Measurements from ENCODE around the gene MRGPRD. TPM values are rescaled to one million over a fixed set of nuclear protein-coding genes. Genes with fewer than 3 reads are reported as not detected.
"Not testable (repeated sequence)": the region's sequence is repeated elsewhere in the genome, so short reads cannot be mapped to it uniquely, and the experiment has no call there.

Gene MRGPRD
- total RNA-seq, 4 donors from 2014 or later, result not detected

DNA sequence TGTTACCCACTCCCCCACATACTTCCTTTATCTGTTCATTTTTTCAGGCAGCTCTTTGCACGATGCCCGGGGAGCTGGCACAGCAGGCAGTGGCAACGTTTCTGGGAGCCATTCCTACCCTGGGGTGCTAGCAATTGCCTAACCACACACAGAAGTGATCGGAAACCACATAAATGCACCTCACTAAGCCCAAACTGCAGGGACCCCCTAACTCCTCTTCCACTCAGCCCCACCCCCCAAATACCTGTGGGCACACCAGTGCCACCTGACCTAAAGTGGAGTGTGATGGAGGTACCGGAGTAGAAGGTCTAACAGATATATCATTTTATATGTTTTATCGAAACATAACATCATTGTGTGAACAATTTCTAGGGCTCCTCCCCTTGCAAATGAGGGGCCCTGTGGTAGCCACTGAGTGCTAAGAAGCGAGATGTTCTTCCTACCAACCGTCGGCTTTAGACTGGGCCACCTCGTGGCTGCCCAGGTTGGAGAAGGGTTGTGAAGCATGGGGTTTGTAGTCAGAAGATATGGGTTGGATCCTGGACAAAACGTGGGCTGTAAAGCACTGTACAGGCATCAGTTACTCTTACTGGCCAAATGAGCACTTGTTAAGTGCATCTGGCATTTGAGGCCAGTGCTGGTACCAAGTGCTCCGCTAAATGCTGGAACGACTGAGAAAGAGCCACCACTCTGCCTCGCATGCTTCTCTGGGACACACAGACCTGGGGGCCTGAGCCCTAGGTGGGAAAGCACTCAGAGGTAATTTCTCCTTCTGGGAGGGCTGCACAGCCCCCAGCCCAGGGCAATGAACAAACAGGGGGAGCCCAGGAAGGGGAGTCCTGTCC, 2.8 kb downstream of the MRGPRD start:
- intact Hi-C loops (cut with DNase I; ENCODE audit: low total_unique reads), result no loop called here
- WGBS, 2 donors, result 62 to 68% methylated on average over 14 of the region's 14 CpGs
- no peak overlapping the region for H3K4me3 ChIP-seq (ENCODE audit: low read depth, poor library complexity, severe bottlenecking)
- DNase-seq (ENCODE audit: low spot score in 2 of 2), result peak in 1 of 2 donors; percentile 76
- TF ChIP-seq, protein P1, sequence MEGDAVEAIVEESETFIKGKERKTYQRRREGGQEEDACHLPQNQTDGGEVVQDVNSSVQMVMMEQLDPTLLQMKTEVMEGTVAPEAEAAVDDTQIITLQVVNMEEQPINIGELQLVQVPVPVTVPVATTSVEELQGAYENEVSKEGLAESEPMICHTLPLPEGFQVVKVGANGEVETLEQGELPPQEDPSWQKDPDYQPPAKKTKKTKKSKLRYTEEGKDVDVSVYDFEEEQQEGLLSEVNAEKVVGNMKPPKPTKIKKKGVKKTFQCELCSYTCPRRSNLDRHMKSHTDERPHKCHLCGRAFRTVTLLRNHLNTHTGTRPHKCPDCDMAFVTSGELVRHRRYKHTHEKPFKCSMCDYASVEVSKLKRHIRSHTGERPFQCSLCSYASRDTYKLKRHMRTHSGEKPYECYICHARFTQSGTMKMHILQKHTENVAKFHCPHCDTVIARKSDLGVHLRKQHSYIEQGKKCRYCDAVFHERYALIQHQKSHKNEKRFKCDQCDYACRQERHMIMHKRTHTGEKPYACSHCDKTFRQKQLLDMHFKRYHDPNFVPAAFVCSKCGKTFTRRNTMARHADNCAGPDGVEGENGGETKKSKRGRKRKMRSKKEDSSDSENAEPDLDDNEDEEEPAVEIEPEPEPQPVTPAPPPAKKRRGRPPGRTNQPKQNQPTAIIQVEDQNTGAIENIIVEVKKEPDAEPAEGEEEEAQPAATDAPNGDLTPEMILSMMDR (IDR thresholded peaks at IDR 0.05), result no peak
- no peak for TF ChIP-seq POLR2A (IDR thresholded peaks at IDR 0.05)

DNA sequence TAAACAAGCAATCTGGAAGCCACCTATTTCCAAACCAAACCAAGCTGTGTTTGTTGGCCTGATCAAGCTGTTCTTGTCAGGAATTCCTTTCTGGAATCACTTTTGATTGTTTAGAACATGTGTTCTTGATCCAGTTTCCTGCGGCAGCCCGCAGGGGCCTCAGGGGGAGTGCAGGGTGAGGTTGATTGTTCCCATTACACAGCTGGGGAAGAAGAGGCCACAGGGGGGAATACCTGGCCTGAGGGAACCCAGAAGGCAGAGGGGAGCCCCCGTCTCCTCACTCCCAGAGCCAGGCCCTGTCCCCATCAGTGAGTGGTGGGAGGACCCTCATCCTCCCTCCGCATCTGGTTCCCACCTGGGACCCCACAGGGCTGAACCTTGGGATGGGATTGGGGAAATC, 4.2 kb downstream of the MRGPRD start:
- H3K4me3 ChIP-seq (ENCODE audit: low read depth, poor library complexity, severe bottlenecking), result no peak overlapping the region
- DNase-seq (ENCODE audit: low spot score in 2 of 2), result peak in 1 of 2 donors; percentile 79
- TF ChIP-seq POLR2A (IDR thresholded peaks at IDR 0.05), result no peak
- TF ChIP-seq, protein P1 (IDR thresholded peaks at IDR 0.05), result no peak
- intact Hi-C loops (cut with DNase I; ENCODE audit: low total_unique reads), result no loop called here
- 44 to 54% methylated on average over 4 of the region's 4 CpGs for WGBS, 2 donors

DNA sequence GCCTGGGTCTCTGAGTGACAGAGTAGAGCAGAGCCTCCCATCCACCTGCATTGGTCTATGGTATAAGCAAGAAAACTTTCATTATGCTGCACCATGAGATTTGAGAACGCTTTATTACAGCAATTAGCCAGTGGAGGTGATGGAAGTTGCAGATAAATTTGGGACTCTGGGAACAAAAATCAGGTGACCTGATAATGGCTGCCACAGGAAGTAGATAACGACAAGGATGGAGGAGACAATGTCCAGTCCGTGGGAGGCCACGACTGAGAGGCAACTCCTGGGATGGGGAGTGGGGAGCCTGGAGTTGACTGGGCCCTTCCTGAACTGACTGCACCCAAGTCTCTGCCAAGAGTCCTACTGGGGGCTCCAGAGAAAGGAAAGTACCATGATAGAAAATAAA, 4.7 kb downstream of the MRGPRD start:
- H3K4me3 ChIP-seq (ENCODE audit: low read depth, poor library complexity, severe bottlenecking), result no peak overlapping the region
- 63 to 71% methylated on average over 4 of the region's 4 CpGs for WGBS, 2 donors
- intact Hi-C loops (cut with DNase I; ENCODE audit: low total_unique reads), result no loop called here
- no peak for TF ChIP-seq POLR2A (IDR thresholded peaks at IDR 0.05)
- TF ChIP-seq, protein P1 (IDR thresholded peaks at IDR 0.05), result no peak
- no peak for DNase-seq (ENCODE audit: low spot score in 2 of 2)

DNA sequence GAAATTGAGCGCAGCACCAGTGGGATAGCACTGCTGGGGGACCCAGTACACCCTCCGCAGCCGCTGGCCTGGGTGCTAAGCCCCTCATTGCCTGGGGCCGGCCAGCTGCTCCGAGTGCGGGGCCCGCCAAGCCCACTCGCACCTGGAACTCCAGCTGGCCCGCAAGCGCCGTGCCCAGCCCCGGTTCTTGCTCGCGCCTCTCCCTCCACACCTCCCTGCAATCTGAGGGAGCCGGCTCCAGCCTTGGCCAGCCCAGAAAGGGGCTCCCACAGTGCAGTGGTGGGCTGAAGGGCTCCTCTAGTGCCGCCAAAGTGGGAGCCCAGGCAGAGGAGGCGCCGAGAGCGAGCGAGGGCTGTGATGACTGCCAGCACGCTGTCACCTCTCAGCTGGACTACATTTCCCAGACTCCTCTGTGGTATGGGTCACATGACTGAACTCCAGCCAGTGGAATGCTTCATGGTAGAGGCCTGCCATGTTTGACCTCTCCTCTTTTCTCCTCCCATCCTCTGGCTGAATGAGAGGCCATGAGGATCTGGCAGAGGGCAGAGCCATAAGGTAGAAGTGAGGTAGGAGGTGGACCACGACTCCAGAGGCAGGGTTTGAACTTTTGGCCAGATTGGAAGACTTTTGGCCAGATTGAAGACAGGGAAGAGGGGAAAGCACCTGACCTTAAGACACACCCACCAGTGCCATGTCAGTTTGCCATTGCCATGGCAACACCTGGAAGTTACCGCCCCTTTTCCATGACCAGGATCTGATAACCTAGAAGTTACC, 6.2 kb downstream of the MRGPRD start:
- TF ChIP-seq, protein P1 (IDR thresholded peaks at IDR 0.05), result no peak
- TF ChIP-seq POLR2A (IDR thresholded peaks at IDR 0.05), result no peak
- no peak overlapping the region for H3K4me3 ChIP-seq (ENCODE audit: low read depth, poor library complexity, severe bottlenecking)
- peak in 1 of 2 donors; percentile 50 for DNase-seq (ENCODE audit: low spot score in 2 of 2)
- intact Hi-C loops (cut with DNase I; ENCODE audit: low total_unique reads), result no loop called here
- 92 to 96% methylated on average over 12 to 23 of the region's 23 CpGs for WGBS, 2 donors

DNA sequence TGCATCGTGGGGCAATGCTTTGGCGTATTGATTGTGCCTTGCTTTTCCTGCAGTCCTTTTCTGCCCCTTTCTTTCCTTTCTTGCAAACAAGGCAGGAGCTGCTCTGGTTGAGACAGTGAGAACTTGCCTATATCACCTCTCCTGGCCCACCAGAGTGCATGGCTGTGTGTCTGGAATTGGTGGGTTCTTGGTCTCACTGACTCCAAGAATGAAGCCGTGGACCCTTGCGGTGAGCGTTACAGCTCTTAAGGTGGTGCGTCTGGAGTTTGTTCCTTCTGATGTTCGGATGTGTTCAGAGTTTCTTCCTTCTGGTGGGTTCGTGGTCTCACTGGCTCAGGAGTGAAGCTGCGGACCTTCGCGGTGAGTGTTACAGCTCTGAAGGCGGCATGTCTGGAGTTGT, 7.1 kb downstream of the MRGPRD start:
- intact Hi-C loops (cut with DNase I; ENCODE audit: low total_unique reads); H3K4me3 ChIP-seq (ENCODE audit: low read depth, poor library complexity, severe bottlenecking): not testable (repeated sequence)
- 92% methylated on average over 12 of the region's 12 CpGs for WGBS, 2 donors
- DNase-seq (ENCODE audit: low spot score in 2 of 2), result peak in 1 of 2 donors; percentile 57

DNA sequence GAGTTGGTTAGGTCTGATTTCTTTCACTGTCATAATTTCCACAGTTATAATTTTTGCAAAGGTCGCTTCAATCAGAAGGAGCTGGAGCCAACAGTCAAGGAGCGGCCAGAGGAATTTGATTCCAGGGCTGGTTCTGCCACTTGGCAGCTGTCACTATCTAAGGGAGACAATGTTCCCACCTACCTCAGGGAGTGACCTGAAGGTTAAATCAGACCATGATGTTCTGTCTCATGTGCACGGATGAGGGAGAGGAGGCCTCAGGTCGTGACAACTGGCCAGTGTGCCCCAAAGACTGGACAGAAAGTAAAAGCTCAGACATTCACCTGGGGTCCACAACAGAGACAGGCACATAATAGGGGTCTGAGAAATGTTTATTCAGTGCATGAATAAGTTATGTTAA, 7.6 kb downstream of the MRGPRD start:
- intact Hi-C loops (cut with DNase I; ENCODE audit: low total_unique reads), result no loop called here
- peak in 1 of 2 donors; percentile 63 for DNase-seq (ENCODE audit: low spot score in 2 of 2)
- WGBS, 2 donors, result 73 to 85% methylated on average over 4 of the region's 4 CpGs
- no peak overlapping the region for H3K4me3 ChIP-seq (ENCODE audit: low read depth, poor library complexity, severe bottlenecking)
- no peak for TF ChIP-seq POLR2A (IDR thresholded peaks at IDR 0.05)
- TF ChIP-seq, protein P1 (IDR thresholded peaks at IDR 0.05), result no peak
